ENCODE data around the gene PLCD1.
A peak's percentile ranks its signal among the peaks of the same experiment; 100 is the strongest.
"Not testable (repeated sequence)": the region's sequence is repeated elsewhere in the genome, so short reads cannot be mapped to it uniquely, and the experiment has no call there.

Gene PLCD1

GRCh38 chr3:37985637-37986320 lies 43.7 kb downstream of the PLCD1 start:
- DNase-seq: no peak

- DNase-seq: no peak
These were observed 44.8 kb downstream of the PLCD1 start for GRCh38 chr3:37984596-37984995.

DNA sequence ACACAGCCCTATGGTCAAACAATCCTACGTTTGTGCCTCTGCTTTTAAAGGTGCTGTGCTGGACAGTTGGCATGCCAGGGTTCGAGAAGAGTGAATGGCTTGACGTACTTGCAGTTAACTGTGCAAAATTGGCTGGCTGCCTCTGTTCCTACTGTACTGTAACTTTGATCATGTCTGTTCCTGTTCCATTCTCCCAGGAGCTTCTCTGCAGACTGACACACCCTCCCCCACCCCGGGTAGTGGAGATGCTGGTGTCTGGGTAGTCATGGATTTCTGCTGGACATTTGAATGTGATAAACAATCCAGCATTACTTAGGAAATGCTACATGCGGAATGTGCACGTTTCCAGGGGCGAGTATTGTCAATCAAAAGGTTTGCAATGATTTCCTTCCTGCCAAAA lies 45.4 kb downstream of the PLCD1 start:
- no peak for DNase-seq

GRCh38 chr3:37982331-37982730 lies 47.1 kb downstream of the PLCD1 start:
- DNase-seq: no peak

DNA sequence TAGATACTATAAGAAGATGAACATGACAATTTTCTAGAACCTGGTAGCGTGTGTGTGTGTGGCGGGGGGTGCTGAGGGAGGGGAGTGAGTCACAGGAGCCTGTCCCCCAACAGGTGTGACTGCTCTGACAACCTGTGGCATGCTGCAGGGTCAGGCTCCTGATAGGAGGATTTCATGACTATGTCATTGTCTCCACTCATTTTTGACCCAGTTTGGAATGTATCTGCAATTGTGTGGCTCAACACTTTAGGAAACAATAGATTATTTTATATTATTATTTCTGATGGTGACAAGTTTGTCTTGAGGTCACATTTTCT lies 48.1 kb downstream of the PLCD1 start:
- no peak for DNase-seq

DNA sequence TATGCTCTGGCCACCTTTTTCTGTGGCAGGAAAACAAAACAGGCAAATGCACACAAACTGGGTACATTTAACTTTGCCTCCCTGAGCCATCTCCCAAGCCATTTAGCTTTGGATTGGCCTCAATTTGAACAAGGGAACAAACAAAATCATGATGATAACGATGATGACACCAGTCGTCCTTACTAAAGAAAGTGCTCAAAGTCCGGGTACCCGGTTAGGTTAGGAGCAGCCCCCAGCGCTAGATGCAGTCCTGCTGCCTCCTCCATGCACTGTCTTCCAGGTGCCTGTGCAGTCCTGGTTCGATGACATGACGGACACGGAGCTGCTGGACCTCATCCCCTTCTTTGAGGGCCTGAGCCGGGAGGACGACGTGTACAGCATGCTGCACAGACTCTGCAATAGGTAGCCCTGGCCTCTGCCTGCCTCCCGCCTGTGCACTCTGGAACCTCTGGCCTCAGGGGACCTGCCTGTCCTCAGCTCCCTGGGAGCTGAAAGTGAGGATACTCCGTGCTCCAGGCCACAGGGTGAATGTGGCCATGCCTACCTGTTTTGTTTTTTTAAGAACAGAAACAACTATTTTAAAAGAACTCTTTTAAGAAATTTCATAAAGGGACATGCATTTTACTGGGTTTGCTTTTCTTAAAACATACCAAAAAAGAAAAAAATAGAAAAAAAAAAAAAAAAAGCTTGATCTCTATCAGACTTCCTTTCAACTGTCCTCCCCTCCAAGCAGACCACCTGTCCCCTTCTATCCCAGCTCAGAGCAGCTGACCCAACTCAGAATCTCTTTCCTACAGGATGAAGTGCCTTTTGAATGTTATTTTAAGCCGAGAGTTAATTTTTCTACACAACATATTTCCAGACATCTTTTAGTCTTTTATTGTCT lies 48.7 kb downstream of the PLCD1 start:
- no peak for DNase-seq

DNA sequence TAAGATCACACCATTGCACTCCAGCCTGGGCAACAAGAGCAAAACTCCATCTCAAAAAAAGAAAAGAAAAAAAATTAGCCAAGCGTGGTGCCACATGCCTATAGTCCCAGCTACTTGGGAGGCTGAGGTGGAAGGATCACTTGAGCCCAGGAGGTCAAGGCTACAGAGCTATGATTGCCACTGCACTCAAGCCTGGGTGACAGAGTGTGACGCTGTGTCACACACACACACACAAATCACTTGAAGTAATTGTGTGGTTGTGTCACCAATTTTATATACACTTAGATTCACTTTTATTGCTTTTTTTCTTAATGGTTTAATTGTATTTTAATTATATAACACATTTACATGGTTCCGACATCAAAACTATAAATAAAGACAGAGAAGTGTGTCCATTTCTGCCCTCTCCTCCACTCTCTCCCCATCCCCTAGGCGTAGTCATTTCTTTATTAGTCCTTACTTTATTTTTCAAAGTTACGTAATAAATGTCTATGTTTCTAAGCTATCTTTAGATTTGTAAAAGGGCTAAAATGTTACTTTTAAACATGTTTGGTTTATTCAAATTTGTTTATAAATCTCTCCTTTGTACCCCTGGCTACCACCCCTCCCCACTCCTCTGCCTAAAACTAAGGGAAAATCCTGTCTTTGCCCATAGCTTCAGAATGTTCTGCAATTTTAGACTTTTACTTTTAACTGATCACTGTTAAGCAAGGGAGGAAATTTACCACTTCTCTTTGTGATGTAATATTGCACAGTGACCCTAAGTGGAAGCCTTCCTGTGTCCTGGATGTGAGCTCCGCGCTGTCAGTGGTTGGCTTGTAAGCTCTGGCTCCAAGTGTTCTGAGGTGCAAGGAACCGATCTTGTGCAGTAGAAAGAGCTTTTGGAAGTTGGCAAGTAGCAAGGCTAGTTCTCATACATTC lies 49.6 kb downstream of the PLCD1 start:
- no peak for DNase-seq

- peak; percentile 63 for DNase-seq
These were observed 55.0 kb downstream of the PLCD1 start for GRCh38 chr3:37974121-37975083.

DNA sequence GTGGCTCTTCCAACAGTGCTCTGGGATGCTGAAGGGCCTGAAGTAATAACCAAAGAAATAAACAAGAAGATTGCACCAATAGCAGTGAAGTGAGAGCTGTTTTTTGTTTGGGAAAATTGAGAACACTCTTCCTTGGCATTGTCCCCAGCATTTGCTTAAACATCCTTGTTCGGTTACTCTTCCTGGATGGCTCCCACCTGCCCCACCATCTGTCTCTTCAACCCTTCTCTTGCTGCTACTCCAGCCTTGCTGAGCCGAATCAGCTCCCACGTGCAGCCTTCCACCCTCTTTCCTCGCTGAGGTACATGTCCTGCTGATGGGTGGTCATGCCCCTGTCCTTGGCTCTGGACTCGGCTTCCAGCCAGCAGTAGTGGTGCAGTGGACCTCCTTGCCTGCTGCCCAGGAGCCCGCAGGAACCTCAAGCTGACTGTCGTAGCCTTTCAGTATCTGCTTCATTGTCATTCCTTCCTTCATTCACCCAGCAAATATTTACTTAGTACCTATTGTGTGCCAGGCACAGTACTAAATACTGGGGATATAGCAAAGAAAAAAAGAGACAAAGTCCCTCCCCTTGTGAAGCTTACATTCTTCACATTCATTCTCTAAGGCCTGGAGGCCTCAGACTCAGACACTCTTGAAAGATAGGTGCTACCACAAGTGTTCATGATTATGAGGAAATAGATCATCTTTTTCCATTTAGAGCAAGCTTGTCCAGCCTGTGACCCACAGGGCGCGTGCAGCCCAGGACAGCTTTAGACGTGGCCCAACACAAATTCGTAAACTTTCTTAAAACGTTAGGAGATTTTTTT lies 56.0 kb downstream of the PLCD1 start:
- DNase-seq: no peak

- not testable (repeated sequence) for DNase-seq
These were observed 57.4 kb downstream of the PLCD1 start for GRCh38 chr3:37972056-37972455.

DNA sequence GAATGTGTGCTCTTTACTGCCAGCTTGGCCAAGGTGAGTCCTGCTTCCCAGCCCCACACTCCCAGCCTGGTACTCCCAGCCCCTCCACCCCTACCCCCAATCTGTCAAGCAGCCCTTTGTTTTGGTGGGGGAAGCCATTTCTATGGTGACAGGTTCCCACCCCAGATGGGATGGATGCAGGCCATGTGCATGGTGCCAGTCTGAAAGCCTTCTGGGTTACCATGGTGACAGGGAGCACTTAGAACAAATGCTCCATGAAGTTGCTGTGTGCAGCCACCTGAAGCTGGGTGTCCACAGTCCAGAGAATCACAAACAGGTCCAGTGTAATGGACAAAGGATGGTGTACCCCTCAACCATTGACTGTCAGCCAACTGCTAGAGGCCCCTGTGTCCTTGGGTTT lies 58.0 kb downstream of the PLCD1 start:
- DNase-seq: no peak

DNA sequence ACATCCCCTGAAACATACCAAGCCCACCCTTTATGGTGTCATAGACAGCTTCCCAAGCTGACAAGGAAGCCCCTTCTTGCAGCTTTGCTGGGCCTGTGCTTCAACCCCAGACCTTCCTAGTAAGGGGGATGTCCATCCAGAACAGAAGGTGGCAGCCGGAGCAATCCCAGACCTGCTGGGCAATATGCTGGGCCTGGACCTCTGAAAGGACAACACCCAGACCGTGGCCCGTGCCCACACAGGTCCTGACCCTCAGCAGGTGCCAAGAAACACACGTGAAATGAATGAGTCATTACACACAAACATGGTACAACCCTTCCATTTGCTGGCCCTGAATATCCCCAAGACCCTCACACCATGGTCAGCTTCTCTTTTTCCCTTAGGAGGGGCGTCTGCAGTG lies 58.6 kb downstream of the PLCD1 start:
- DNase-seq: no peak

DNA sequence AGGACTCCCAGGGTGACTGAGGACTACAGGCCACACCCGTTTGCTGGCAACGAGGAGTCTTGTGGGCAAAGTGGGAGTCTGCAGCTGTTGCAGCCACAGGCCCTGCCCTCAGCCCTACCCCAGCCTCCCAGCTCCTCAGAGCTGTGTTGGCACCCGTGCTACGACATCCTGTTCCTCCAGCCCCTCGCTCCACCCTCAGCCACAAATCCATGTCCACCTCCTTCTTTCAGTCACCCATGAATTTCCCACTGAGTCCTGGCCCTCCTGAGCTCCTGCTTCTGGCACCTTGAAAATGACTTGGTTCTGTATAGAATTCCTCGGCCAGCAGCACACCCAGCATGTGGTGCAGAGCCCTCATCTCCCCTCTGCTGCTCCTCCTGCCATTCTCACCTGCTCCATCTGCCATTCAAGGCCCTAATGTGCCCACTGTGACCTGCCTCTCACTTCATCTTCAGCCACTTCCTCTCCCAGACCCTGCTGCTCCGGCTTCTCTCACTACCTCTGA lies 59.8 kb downstream of the PLCD1 start:
- DNase-seq: no peak

- DNase-seq: no peak
These were observed 60.4 kb downstream of the PLCD1 start for GRCh38 chr3:37968813-37969595.

GRCh38 chr3:37968199-37968598 lies 61.2 kb downstream of the PLCD1 start:
- DNase-seq: no peak

GRCh38 chr3:37967260-37967881 lies 62.1 kb downstream of the PLCD1 start:
- peak; percentile 70 for DNase-seq

DNA sequence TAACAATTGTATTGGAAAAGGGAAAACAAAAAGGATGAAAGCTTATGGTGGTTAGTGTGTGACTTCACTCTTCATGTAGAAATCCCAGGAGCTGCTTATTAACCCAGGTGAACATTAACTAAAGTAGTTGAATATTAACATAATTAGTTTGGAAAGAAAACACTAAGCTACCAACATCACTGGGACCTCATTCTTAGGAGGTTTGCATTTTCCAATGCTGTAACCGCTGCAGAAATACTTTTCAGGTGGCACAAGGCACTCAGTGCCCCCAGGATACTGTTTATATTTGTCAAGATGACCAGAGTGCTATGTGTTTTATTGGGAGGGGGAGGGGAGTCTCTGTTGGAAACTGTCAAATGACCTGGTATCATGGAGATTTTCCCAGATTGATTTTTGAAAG lies 64.7 kb downstream of the PLCD1 start:
- no peak for DNase-seq

- DNase-seq: no peak
These were observed 65.3 kb downstream of the PLCD1 start for GRCh38 chr3:37964146-37964545.

DNA sequence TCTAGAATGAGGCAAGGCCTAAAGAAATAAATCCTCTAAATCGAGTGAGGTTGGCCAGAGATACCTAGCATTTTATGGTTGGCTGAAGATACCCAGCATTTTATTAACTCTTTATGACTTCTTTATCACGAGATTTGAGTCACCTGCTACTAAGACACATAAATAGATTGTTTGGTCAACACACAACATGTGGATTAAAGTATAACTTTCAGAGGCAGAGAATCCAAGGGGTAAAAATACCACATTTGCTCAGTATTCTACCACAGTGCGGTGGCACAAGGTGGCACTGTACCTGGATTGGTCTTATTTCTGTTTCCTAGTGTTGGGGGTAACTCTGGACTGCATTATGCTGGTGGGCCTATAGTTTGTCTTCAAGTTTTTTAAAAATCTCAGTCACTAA lies 65.8 kb downstream of the PLCD1 start:
- DNase-seq: no peak

DNA sequence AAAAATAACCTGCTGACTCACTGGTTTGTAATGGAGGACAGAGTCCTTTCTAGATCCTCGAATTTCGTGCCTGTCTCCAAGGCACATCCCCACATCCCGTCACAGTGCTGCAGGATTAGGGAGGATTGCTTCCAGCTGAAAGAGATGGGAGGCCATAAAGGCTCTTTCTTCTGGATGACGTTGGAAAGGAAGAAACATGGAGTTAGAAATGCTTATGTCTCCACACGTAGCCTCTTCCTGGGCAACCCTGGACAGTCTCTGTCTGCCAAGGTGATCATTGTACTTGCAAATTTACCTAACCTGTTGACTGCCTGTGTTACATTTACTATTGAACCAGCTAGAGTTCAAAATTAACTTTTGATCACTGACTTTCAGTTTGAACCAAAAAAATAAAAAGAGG lies 66.4 kb downstream of the PLCD1 start:
- peak; percentile 61 for DNase-seq

All from fibroblast of skin of scalp (primary cell).